Measurements from ENCODE around the gene ADGRL1.
"Not testable (repeated sequence)": the region's sequence is repeated elsewhere in the genome, so short reads cannot be mapped to it uniquely, and the experiment has no call there.

The ADGRL1 gene

GRCh38 chr19:14214580-14214979, 8.6 kb upstream of the ADGRL1 start:
- TF ChIP-seq MAX (IDR thresholded peaks at IDR 0.05; ENCODE audit: low read depth, low read length) (no peak), MYC (IDR thresholded peaks at IDR 0.05; ENCODE audit: low read depth, low read length) (no peak), POLR2A (IDR thresholded peaks at IDR 0.05; ENCODE audit: extremely low read depth, insufficient read length) (no peak)
- TF ChIP-seq, protein P1, sequence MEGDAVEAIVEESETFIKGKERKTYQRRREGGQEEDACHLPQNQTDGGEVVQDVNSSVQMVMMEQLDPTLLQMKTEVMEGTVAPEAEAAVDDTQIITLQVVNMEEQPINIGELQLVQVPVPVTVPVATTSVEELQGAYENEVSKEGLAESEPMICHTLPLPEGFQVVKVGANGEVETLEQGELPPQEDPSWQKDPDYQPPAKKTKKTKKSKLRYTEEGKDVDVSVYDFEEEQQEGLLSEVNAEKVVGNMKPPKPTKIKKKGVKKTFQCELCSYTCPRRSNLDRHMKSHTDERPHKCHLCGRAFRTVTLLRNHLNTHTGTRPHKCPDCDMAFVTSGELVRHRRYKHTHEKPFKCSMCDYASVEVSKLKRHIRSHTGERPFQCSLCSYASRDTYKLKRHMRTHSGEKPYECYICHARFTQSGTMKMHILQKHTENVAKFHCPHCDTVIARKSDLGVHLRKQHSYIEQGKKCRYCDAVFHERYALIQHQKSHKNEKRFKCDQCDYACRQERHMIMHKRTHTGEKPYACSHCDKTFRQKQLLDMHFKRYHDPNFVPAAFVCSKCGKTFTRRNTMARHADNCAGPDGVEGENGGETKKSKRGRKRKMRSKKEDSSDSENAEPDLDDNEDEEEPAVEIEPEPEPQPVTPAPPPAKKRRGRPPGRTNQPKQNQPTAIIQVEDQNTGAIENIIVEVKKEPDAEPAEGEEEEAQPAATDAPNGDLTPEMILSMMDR (IDR thresholded peaks at IDR 0.05; ENCODE audit: low read depth, low read length) = no peak
- no peak overlapping the region for H3K4me3 ChIP-seq (ENCODE audit: low read depth, low read length)
- DNase-seq (ENCODE audit: low read depth) = no peak

- not testable (repeated sequence) for H3K4me3 ChIP-seq (ENCODE audit: low read depth, low read length); DNase-seq (ENCODE audit: low read depth)
Observed at GRCh38 chr19:14210182-14210581, 4.2 kb upstream of the ADGRL1 start.

DNA sequence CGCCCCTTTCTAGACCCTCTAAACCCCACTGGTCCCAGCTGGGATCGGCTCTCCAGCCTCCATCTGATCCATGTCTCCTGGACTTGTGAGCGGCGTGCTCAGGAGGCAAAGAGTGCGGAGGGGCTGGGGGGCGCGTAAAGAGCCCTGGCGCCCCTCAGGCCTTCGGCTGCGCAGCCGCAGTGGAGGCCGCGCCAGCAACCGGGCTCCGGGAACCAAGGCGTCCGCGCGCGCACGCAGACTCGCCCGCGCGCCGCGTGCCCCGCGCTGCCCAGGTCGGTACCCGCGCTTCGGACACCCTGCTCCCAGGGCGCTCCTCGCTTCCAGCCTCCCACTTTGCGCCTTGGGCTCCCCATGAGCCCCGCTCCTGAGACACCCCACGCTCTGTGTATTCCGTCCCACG, 3.4 kb upstream of the ADGRL1 start:
- H3K4me3 ChIP-seq (ENCODE audit: low read depth, low read length); DNase-seq (ENCODE audit: low read depth): not testable (repeated sequence)

DNA sequence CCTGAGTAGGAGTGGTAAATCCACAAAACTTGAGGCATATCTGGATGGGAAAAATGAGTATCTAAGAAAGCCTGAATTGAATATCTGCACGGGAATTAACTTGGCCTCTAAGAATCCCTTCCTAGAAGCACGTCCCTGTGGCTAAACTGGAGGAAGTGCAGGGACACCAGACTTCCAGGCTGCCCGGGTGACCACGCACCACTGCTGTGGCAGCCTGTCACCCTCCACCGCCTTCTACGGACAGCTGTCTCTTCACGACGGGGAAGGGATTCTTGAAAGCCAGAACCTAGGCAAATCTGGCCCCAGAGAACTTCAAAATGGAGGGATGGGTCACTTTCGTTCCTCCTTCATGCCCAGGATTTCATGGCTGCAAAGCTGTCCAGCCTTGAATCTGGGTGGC, 2.5 kb upstream of the ADGRL1 start:
- not testable (repeated sequence) for H3K4me3 ChIP-seq (ENCODE audit: low read depth, low read length); DNase-seq (ENCODE audit: low read depth)

- not testable (repeated sequence) for DNase-seq (ENCODE audit: low read depth); H3K4me3 ChIP-seq (ENCODE audit: low read depth, low read length)
Observed at GRCh38 chr19:14207796-14208195, 1.8 kb upstream of the ADGRL1 start.

- peak; percentile 84 for DNase-seq (ENCODE audit: low read depth)
- H3K4me3 ChIP-seq (ENCODE audit: low read depth, low read length) = peak overlapping the region; percentile 53
Observed at GRCh38 chr19:14206737-14207726, 1.1 kb upstream of the ADGRL1 start.

GRCh38 chr19:14206308-14206707, 339 bp upstream of the ADGRL1 start:
- not testable (repeated sequence) for DNase-seq (ENCODE audit: low read depth)

DNA sequence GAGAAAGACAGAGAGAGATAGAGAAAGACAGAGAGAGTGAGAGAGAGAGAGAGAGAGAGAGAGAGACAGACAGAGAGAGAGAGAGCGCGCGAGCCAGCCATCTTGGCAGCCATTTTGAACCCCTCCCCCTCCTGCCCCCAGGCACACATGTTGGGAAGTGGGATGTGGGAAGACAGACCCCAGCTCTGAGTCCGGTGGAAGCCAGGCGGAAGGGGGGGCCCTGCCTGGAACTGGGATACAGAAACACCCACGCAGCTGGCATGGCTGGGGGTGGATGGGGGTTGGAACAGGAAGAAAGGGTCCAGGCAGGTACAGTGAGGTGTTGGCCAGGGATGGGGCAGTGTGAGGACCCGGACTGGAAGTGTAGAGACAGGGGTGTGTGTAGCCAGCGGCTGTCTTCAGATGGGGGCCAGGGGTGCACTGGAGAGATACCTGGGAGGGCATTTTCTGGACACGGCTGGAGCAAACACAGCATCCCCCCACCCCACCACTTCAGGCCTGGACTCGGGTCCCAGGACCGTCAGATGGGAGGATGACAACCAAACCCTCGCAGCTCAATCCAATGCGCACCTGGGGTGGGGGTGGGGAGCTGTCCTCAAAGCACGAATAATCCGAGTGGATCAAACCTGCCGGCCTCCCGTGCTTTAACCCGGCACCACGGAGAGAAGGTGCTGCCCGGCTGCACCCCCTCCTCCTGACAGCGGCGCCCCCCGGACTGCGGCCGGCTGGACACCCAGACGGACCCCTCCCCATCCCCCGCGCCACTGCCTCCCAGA, 1.1 kb downstream of the ADGRL1 start:
- not testable (repeated sequence) for DNase-seq (ENCODE audit: low read depth); H3K4me3 ChIP-seq (ENCODE audit: low read depth, low read length)

More at GRCh38 chr19:14206308-14206707, 339 bp upstream of the ADGRL1 start:
- not testable (repeated sequence) for H3K4me3 ChIP-seq (ENCODE audit: low read depth, low read length)
- TF ChIP-seq MAX (IDR thresholded peaks at IDR 0.05; ENCODE audit: low read depth, low read length) = 0 out of 2 replicates have a peak, but pooled peaks have one; percentile 12

DNA sequence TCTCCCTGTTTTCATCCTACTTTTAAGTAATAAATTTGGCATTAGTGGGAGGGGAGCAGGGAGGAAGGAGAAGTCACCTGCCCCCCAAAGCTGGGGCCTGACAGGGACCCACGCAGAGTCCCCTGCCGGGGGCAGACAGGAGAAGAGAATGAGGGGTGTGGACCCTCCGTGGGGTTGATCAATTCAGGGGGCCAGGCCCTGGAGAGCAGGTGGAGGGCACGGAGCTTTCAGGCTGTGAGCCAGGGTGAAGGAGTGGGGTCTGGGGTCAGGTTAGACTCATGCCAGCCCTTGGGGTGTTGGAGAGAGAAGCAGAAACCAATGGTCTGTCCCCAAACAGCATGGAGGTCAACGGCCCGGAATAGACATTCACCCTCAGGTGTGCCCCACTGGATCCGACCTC, 1.8 kb downstream of the ADGRL1 start:
- DNase-seq (ENCODE audit: low read depth); H3K4me3 ChIP-seq (ENCODE audit: low read depth, low read length): not testable (repeated sequence)

GRCh38 chr19:14203788-14204187, 2.2 kb downstream of the ADGRL1 start:
- not testable (repeated sequence) for H3K4me3 ChIP-seq (ENCODE audit: low read depth, low read length); DNase-seq (ENCODE audit: low read depth)

DNA sequence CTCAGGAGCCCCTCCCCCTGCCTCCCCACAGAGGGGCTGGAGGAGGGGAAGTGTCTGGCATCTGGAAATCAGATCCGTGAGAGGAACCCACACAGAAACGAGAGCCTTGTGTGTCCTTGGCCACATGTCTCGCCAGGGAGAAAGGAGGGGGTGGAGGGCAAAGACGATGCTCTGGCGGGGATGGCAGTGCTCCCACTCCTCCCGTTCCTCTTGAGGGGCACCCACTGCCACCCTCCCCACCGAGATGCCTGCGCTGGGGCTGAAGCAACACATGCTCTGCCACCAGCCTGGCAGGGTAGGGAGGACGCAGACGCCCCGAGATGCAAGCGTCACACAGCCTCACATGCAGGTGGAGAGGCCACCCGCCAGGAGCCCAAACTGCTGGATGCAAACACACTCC, 2.8 kb downstream of the ADGRL1 start:
- DNase-seq (ENCODE audit: low read depth) = no peak
- TF ChIP-seq, protein P1 (IDR thresholded peaks at IDR 0.05; ENCODE audit: low read depth, low read length) = no peak
- TF ChIP-seq MAX (IDR thresholded peaks at IDR 0.05; ENCODE audit: low read depth, low read length) (no peak), MYC (IDR thresholded peaks at IDR 0.05; ENCODE audit: low read depth, low read length) (no peak), POLR2A (IDR thresholded peaks at IDR 0.05; ENCODE audit: extremely low read depth, insufficient read length) (no peak)
- no peak overlapping the region for H3K4me3 ChIP-seq (ENCODE audit: low read depth, low read length)

- not testable (repeated sequence) for DNase-seq (ENCODE audit: low read depth); H3K4me3 ChIP-seq (ENCODE audit: low read depth, low read length)
Observed at GRCh38 chr19:14201481-14201880, 4.5 kb downstream of the ADGRL1 start.
